Neuron (in vitro differentiated cells): Measurements from ENCODE around the gene OR52E4.

Experiments
- H2AFZ ChIP-seq: one replicate; pipeline ENCODE4 v1.6.1; 2013; ENCODE audit warnings: low read depth, mild to moderate bottlenecking, inconsistent platforms, low read length, moderate library complexity
- H3K27me3 ChIP-seq: one replicate; pipeline ENCODE4 v1.6.1; 2013; ENCODE audit warnings: low read length; ENCODE audit not compliant: insufficient read depth
- H3K36me3 ChIP-seq: one replicate; pipeline ENCODE4 v1.6.1; 2013; ENCODE audit warnings: low read length; ENCODE audit not compliant: insufficient read depth
- H3K4me1 ChIP-seq: one replicate; pipeline ENCODE4 v1.6.1; 2013; ENCODE audit warnings: low read length; ENCODE audit not compliant: insufficient read depth
- H3K4me3 ChIP-seq: 2 replicates; pipeline ENCODE4 v1.5.1; 2013; ENCODE audit warnings: mild to moderate bottlenecking, low read length, moderate library complexity
- H3K9me3 ChIP-seq: one replicate; pipeline ENCODE4 v1.6.1; 2013; ENCODE audit warnings: low read length

The OR52E4 gene

GRCh38 chr11:5933116-5933515 is 52.7 kb downstream of the OR52E4 start:
- Histone ChIP-seq H3K4me3 (no peak overlapping the region), H2AFZ (no peak overlapping the region), H3K27me3 (no peaks in the 10 kb centered on the region), H3K9me3 (no peaks in the 10 kb centered on the region), H3K36me3 (no peaks in the 10 kb centered on the region), H3K4me1 (no peaks in the 10 kb centered on the region)
